Measurements from ENCODE around the gene SERPINB13.

The SERPINB13 gene

DNA sequence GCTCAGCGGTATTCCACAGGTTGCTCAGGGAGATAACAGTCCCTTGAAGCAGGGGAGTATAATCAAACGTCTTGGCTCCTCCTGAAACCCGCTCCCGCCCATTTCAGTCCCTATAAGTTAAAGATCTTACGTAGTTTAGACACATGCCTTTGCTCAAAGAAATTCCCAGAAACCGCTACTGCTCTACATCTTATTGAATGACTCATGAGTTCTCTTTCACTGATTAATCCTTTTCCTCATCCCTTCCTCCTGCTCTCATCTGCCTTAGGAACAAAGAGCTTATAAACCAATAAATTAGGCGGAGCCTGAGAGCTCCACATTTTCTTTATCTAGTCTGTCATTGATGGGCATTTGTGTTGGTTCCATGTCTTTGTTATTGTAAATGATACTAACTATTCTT is 61.1 kb downstream of the SERPINB13 start:
- no peak for DNase-seq
